HL-60 (cell line): Measurements from ENCODE around the gene KIAA0586.

Experiments used
- DNase-seq, 2 experiments: peaks; one replicate each; pipeline ENCODE4 v3.0.0-alpha.2; 2010 to 2020; ENCODE audit warnings: low read depth in 1 of 2, low spot score in 1 of 2
- H3K27ac ChIP-seq: fragments of 250-450 bp; sonication (Bioruptor Pico); replicated peaks from 2 replicates; pipeline ENCODE4 v1.5.1; 2020; ENCODE audit warnings: mild to moderate bottlenecking, moderate library complexity
- H3K27me3 ChIP-seq: fragments of 250-450 bp; sonication (Bioruptor Pico); 2 replicates; pipeline ENCODE4 v1.5.1; 2021; ENCODE audit warnings: mild to moderate bottlenecking, moderate library complexity; ENCODE audit not compliant: insufficient read depth, poor library complexity, severe bottlenecking
- H3K4me3 ChIP-seq: replicated peaks from 2 replicates; pipeline ENCODE4 v1.5.1; 2011; ENCODE audit warnings: mild to moderate bottlenecking, control low read depth, low read length; ENCODE audit not compliant: insufficient read depth
- CTCF ChIP-seq: IDR thresholded peaks from one replicate; pipeline ENCODE4 v1.5.1; 2011; ENCODE audit warnings: low read length, control low read depth, inconsistent platforms; ENCODE audit not compliant: insufficient read depth
- GABPA ChIP-seq: IDR thresholded peaks from 2 replicates; pipeline ENCODE4 v1.6.1; 2012; ENCODE audit warnings: low read depth
- POLR2AphosphoS5 ChIP-seq: IDR thresholded peaks from 2 replicates; pipeline ENCODE4 v1.6.1; 2012; ENCODE audit warnings: low read depth
- REST ChIP-seq: IDR thresholded peaks from 2 replicates; pipeline ENCODE4 v1.6.1; 2012; ENCODE audit warnings: low read depth; ENCODE audit not compliant: insufficient replicate concordance
- SPI1 ChIP-seq: IDR thresholded peaks from 2 replicates; pipeline ENCODE4 v1.6.1; 2012; ENCODE audit warnings: low read depth, mild to moderate bottlenecking, borderline replicate concordance

KIAA0586 gene

GRCh38 chr14:58479975-58480374, 52.5 kb downstream of the KIAA0586 start:
- Histone ChIP-seq H3K4me3 (no peak overlapping the region), H3K27ac (no peak overlapping the region), H3K27me3 (no peaks in the 10 kb centered on the region)
- TF ChIP-seq POLR2AphosphoS5 (no peak), SPI1 (peak; percentile 10; the same call in 1 of the 2 replicates)
- DNase-seq, result peak in 1 of 2 experiments; percentile 29

GRCh38 chr14:58484176-58484575, 56.7 kb downstream of the KIAA0586 start:
- Histone ChIP-seq H3K27ac (no peak overlapping the region), H3K27me3 (no peaks in the 10 kb centered on the region), H3K4me3 (no peak overlapping the region)
- DNase-seq, result no peak
- TF ChIP-seq GABPA, result no peak
- TF ChIP-seq POLR2AphosphoS5, result no peak
- no peak for TF ChIP-seq REST
- TF ChIP-seq CTCF, result no peak
- TF ChIP-seq SPI1, result no peak

- Histone ChIP-seq H3K4me3 (no peak overlapping the region), H3K27ac (no peak overlapping the region), H3K27me3 (no peaks in the 10 kb centered on the region)
- DNase-seq, result peak in 1 of 2 experiments; percentile 2
- TF ChIP-seq REST, result no peak
- no peak for TF ChIP-seq POLR2AphosphoS5
- TF ChIP-seq CTCF, result no peak
- TF ChIP-seq SPI1, result no peak
- TF ChIP-seq GABPA, result no peak
These were observed 61.0 kb downstream of the KIAA0586 start for GRCh38 chr14:58488550-58488949.

- H3K4me3 ChIP-seq, result no peak overlapping the region
- H3K27ac ChIP-seq, result no peak overlapping the region
- TF ChIP-seq REST (no peak), GABPA (no peak), CTCF (no peak), SPI1 (no peak), POLR2AphosphoS5 (no peak)
- DNase-seq, result no peak
- H3K27me3 ChIP-seq, result no peaks in the 10 kb centered on the region
These were observed 64.1 kb downstream of the KIAA0586 start for GRCh38 chr14:58491593-58491992.
